Uterus (tissue), 4 donors: ENCODE data around the gene KATNIP. TPM values are rescaled to one million over a fixed set of nuclear protein-coding genes. Genes with fewer than 3 reads are reported as not detected.

Source experiments
- DNase-seq, 2 donors: peaks; one replicate each; pipeline ENCODE4 v3.0.0-alpha.2; 2019 to 2020
- H3K27ac ChIP-seq, 2 donors: fragments of 200-600 bp; sonication (generic); 1 replicate in 1 of 2; 2 replicates in 1 of 2; pipeline ENCODE4 v1.5.1; 2016 to 2018
- H3K27me3 ChIP-seq, 2 donors: fragments of 200-600 bp; sonication (generic); one replicate each; pipeline ENCODE4 v1.5.1; 2018 to 2019; ENCODE audit warnings: control low read depth in 1 of 2
- H3K36me3 ChIP-seq, 2 donors: fragments of 200-600 bp; sonication (generic); one replicate each; pipeline ENCODE4 v1.5.1; 2019; ENCODE audit warnings: control low read depth in 1 of 2
- H3K4me1 ChIP-seq, 2 donors: fragments of 200-600 bp; sonication (generic); one replicate each; pipeline ENCODE4 v1.5.1; 2018 to 2019; ENCODE audit warnings: control low read depth in 1 of 2
- H3K4me3 ChIP-seq, 2 donors: fragments of 200-600 bp; sonication (generic); 1 replicate in 1 of 2; 2 replicates in 1 of 2; pipeline ENCODE4 v1.5.1; 2018 to 2019; ENCODE audit warnings: mild to moderate bottlenecking in 1 of 2
- H3K9me3 ChIP-seq, 2 donors: fragments of 200-600 bp; sonication (generic); one replicate each; pipeline ENCODE4 v1.5.1; 2019; ENCODE audit warnings: control low read depth in 1 of 2
- POLR2A ChIP-seq, 2 donors: fragments of 450-650 bp; IDR thresholded peaks; one replicate each; pipeline ENCODE4 v1.6.1; 2016; ENCODE audit warnings: antibody characterized with exemption in 2 of 2, mild to moderate bottlenecking in 1 of 2, moderate library complexity in 1 of 2
- intact Hi-C: fragments of 100-400 bp; cut with DNase I; formaldehyde crosslinking; loops from one replicate; pipeline ENCODE4 v1.15.1; 2023; ENCODE audit warnings: low total_unique reads
- total RNA-seq, 4 donors: library from RNA; depleted of rRNA in 3 of 4; stranded (reverse); fragments of >200 nt in 3 of 4; gene quantifications; one replicate each; pipeline versions ENCODE4 v1.1.0 to v1.2.4, GENCODE V29; 2014 to 2023
- TF ChIP-seq, protein P1 (sequence below), 4 experiments: fragments of 200-600 bp in 2 of 4; fragments of 450-650 bp in 2 of 4; sonication (generic) in 2 of 4; IDR thresholded peaks; one replicate each; pipeline ENCODE4 v1.5.1; 2016 to 2019; ENCODE audit warnings: antibody characterized with exemption in 4 of 4, mild to moderate bottlenecking in 2 of 4, moderate library complexity in 1 of 4
- donor health status: DM: yes; HTN: yes; CAD: no.

The KATNIP gene
- total RNA-seq, 4 donors from 2014 or later = 12.1 to 42.6 (median 23.7) TPM

DNA sequence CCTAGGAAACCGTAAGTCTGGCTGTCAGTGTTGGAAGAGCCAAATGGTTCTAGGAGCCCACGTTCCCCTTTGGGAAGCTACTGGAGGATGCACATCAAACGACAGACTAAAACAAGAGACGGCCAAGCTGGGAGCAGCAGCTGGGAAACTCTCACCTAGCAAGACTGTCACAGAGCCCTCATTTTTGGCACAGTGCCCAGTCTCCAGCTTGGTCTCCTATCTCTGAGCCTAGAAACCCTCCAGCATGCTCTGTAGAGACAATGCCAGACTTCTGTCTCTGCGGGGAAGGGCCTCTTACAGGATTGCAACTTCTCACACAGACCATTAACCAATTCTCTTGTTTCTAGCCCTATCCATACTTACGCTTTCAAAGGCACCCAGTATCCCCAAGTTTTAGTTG lies 23.8 kb upstream of the KATNIP start:
- no peak overlapping the region for H3K4me3 ChIP-seq
- no peaks in the 10 kb centered on the region for H3K27me3 ChIP-seq
- TF ChIP-seq POLR2A (IDR thresholded peaks at IDR 0.05) = no peak
- TF ChIP-seq, protein P1, sequence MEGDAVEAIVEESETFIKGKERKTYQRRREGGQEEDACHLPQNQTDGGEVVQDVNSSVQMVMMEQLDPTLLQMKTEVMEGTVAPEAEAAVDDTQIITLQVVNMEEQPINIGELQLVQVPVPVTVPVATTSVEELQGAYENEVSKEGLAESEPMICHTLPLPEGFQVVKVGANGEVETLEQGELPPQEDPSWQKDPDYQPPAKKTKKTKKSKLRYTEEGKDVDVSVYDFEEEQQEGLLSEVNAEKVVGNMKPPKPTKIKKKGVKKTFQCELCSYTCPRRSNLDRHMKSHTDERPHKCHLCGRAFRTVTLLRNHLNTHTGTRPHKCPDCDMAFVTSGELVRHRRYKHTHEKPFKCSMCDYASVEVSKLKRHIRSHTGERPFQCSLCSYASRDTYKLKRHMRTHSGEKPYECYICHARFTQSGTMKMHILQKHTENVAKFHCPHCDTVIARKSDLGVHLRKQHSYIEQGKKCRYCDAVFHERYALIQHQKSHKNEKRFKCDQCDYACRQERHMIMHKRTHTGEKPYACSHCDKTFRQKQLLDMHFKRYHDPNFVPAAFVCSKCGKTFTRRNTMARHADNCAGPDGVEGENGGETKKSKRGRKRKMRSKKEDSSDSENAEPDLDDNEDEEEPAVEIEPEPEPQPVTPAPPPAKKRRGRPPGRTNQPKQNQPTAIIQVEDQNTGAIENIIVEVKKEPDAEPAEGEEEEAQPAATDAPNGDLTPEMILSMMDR (IDR thresholded peaks at IDR 0.05) = no peak
- H3K4me1 ChIP-seq = no peaks in the 10 kb centered on the region
- no peaks in the 10 kb centered on the region for H3K9me3 ChIP-seq
- intact Hi-C loops = no loop called here
- H3K36me3 ChIP-seq = no peaks in the 10 kb centered on the region
- H3K27ac ChIP-seq = no peak overlapping the region
- DNase-seq = no peak

DNA sequence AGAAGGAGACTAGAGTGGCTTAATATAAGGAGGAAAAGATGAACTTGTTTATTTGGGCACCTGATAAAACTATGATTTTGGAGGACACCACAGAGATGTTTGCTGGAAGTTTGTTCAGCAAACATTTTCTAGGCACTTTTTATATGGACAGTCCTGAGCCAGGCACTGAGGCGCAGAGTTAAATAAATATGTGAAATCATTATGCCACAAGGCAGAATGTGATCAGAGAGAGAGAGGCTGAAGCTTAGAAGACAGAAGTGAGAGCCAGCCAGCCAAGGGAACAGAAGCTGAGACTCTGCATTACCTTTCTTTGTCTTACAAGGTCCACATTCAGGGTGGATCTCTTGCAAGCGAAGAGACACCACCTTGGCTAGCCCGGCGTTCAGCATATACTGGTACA lies 21.6 kb upstream of the KATNIP start:
- Histone ChIP-seq H3K4me1 (no peaks in the 10 kb centered on the region), H3K36me3 (no peaks in the 10 kb centered on the region), H3K4me3 (no peak overlapping the region), H3K27ac (no peak overlapping the region), H3K9me3 (no peaks in the 10 kb centered on the region), H3K27me3 (no peaks in the 10 kb centered on the region)
- intact Hi-C loops = no loop called here
- DNase-seq = no peak
- TF ChIP-seq, protein P1 (IDR thresholded peaks at IDR 0.05) = no peak
- no peak for TF ChIP-seq POLR2A (IDR thresholded peaks at IDR 0.05)

DNA sequence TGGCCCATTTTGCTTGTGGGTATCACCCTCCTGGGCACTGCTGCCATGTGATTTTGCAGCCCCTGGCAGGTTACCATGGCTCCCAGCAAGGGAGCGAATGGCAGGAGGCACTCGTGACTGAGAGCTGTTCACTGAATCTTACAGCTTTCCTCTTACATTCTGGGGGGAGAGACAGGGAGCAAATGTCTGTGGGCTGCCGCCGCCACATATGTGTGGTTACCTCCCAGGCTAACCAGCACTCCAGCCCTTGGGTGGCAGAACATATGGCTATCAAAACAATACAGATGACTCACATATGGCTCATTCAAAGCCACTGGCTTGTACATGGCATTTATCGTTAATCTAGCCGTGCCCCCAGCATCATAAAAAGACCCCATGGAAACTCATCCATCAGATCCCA lies 20.0 kb upstream of the KATNIP start:
- no peak for DNase-seq
- Histone ChIP-seq H3K4me1 (no peaks in the 10 kb centered on the region), H3K27ac (no peak overlapping the region), H3K4me3 (no peak overlapping the region), H3K27me3 (no peaks in the 10 kb centered on the region), H3K36me3 (no peaks in the 10 kb centered on the region), H3K9me3 (no peaks in the 10 kb centered on the region)
- no peak for TF ChIP-seq POLR2A (IDR thresholded peaks at IDR 0.05)
- TF ChIP-seq, protein P1 (IDR thresholded peaks at IDR 0.05) = no peak
- intact Hi-C loops = no loop called here

DNA sequence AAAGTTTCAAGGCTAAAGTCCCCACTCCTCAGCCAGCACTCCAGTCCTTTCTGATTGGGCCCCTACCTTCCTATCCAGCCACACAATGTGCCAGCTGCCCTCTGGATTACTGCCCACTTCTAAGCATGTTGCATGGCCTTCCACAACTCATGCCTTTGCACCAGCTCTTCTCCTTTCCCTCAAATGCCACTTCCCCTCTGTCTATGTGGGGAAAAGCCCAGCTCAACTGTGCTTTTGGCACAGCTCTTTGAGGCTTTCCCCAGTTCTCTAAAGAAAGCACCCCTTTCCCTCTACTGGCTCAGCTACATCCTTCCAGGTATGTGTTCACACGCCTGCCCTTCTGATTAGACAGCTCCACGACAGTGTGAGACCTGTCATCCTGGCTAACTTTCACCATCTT lies 18.8 kb upstream of the KATNIP start:
- Histone ChIP-seq H3K36me3 (no peaks in the 10 kb centered on the region), H3K27ac (no peak overlapping the region), H3K4me1 (no peaks in the 10 kb centered on the region), H3K4me3 (no peak overlapping the region), H3K27me3 (no peaks in the 10 kb centered on the region), H3K9me3 (no peaks in the 10 kb centered on the region)
- intact Hi-C loops = no loop called here
- no peak for DNase-seq
- no peak for TF ChIP-seq POLR2A (IDR thresholded peaks at IDR 0.05)
- TF ChIP-seq, protein P1 (IDR thresholded peaks at IDR 0.05) = no peak

DNA sequence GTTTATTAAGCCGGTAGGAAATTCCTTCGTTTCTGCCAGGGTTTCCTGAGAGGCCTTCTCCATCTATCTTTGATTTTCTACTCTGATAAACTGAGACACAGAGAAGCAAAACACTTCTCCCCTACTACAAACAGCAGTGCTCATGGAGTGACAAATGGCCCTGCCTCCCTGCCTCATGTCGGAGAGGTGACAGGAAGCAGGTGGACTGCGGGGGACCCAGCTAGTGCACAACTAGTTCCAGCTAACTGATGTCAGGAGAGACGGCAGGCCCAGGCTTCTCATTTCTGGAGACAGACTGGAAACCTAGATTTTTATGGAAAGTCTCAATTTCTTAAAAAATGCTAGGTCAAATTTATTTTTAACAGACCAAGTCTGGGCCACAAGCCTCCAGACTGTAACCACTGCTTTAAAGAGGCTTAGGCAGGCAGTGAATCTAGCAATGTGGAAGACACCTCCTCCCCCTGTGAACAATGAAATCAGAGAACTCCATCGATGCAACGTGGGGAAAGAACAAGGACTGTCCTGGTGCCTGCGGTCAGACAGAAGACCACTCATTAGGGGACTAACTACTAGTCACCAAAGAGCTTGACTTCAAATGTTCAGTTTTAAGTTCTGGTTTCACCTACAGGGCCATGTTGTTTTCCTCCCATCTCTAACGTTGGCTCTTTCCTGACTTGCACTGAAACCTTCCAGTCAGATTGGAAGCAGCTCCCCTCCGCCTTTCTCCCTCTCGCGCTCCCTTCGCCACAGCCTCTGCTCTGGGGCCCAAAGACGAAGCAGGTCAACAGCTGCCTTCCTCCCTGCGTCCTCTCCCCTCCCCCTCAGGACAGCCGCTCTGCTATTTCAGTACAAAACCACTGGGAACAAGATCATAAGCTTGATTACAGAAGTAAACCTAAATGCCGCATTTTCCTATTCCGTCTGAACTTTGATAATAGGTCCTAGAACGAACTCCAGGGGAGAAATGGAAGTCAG lies 17.8 kb upstream of the KATNIP start:
- Histone ChIP-seq H3K4me3 (no peak overlapping the region), H3K9me3 (no peaks in the 10 kb centered on the region), H3K27me3 (no peaks in the 10 kb centered on the region), H3K27ac (no peak overlapping the region), H3K36me3 (no peaks in the 10 kb centered on the region), H3K4me1 (no peaks in the 10 kb centered on the region)
- DNase-seq = no peak
- intact Hi-C loops = no loop called here
- TF ChIP-seq, protein P1 (IDR thresholded peaks at IDR 0.05) = no peak
- TF ChIP-seq POLR2A (IDR thresholded peaks at IDR 0.05) = no peak
